Fibroblast of lung (primary cell): ENCODE data around the gene C1orf115. TPM values are rescaled to one million over a fixed set of nuclear protein-coding genes. Genes with fewer than 3 reads are reported as not detected.

Experiments used
- DNase-seq, 2 donors: peaks; one replicate each; pipeline versions ENCODE4 v3.0.0 to v3.0.0-alpha.2; 2010; ENCODE audit warnings: low read depth in 2 of 2
- H2AFZ ChIP-seq: 2 replicates; pipeline ENCODE4 v1.5.1; 2012; ENCODE audit warnings: low read length, control low read depth, inconsistent platforms
- H3K27ac ChIP-seq: 2 replicates; pipeline ENCODE4 v1.5.1; 2011; ENCODE audit warnings: low read length, control low read depth; ENCODE audit not compliant: insufficient read depth
- H3K27me3 ChIP-seq: 2 replicates; pipeline ENCODE4 v1.5.1; 2011; ENCODE audit warnings: mild to moderate bottlenecking, low read length; ENCODE audit not compliant: control insufficient read depth, insufficient read depth
- H3K36me3 ChIP-seq: 2 replicates; pipeline ENCODE4 v1.5.1; 2011; ENCODE audit warnings: low read length; ENCODE audit not compliant: control insufficient read depth, insufficient read depth
- H3K4me1 ChIP-seq: 2 replicates; pipeline ENCODE4 v1.5.1; 2011; ENCODE audit warnings: low read length; ENCODE audit not compliant: control insufficient read depth, insufficient read depth; ENCODE audit errors: extremely low read depth
- H3K4me2 ChIP-seq: 2 replicates; pipeline ENCODE4 v1.5.1; 2011; ENCODE audit warnings: low read length, control low read depth; ENCODE audit not compliant: insufficient read depth; ENCODE audit errors: extremely low read depth
- H3K4me3 ChIP-seq, 4 experiments: fragments of 200-600 bp in 1 of 4; sonication (generic) in 1 of 4; replicated peaks in 1 of 4; 2 replicates each; pipeline ENCODE4 v1.5.1; 2011 to 2016; ENCODE audit warnings: low read length in 4 of 4, low read depth in 3 of 4, mild to moderate bottlenecking in 3 of 4, control low read depth in 2 of 4, inconsistent platforms in 1 of 4, mixed read lengths in 1 of 4; ENCODE audit not compliant: insufficient read depth in 1 of 4; ENCODE audit errors: control extremely low read depth in 1 of 4
- H3K79me2 ChIP-seq: 2 replicates; pipeline ENCODE4 v1.5.1; 2012; ENCODE audit warnings: mild to moderate bottlenecking, low read length, inconsistent platforms; ENCODE audit not compliant: control insufficient read depth, insufficient read depth
- H3K9ac ChIP-seq: 2 replicates; pipeline ENCODE4 v1.5.1; 2011; ENCODE audit warnings: mild to moderate bottlenecking, low read length, control low read depth; ENCODE audit not compliant: insufficient read depth
- H3K9me3 ChIP-seq: 2 replicates; pipeline ENCODE4 v1.5.1; 2012; ENCODE audit warnings: low read depth, low read length; ENCODE audit not compliant: control insufficient read depth, insufficient read depth
- H4K20me1 ChIP-seq: 2 replicates; pipeline ENCODE4 v1.5.1; 2011; ENCODE audit warnings: low read length; ENCODE audit not compliant: control insufficient read depth, insufficient read depth; ENCODE audit errors: extremely low read depth
- CTCF ChIP-seq, 2 donors: IDR thresholded peaks in 1 of 2; conservative IDR thresholded peaks in 1 of 2; 1 replicate in 1 of 2; 2 replicates in 1 of 2; pipeline ENCODE4 v1.5.1; 2011 to 2012; ENCODE audit warnings: low read length in 2 of 2, control low read depth in 1 of 2, inconsistent platforms in 1 of 2, low read depth in 1 of 2, mild to moderate bottlenecking in 1 of 2
- EZH2 ChIP-seq: IDR thresholded peaks from 2 replicates; pipeline ENCODE4 v1.5.1; 2012; ENCODE audit warnings: low read length, control low read depth, mild to moderate bottlenecking; ENCODE audit errors: missing control alignments
- polyA plus RNA-seq, 2 donors: library from polyadenylated mRNA; depleted of rRNA in 1 of 2; stranded (reverse) in 1 of 2; unstranded in 1 of 2; fragments of >200 nt; gene quantifications; 2 replicates each; pipeline ENCODE4 v1.2.1, GENCODE V29; 2011 to 2012; ENCODE audit warnings: missing spikeins in 1 of 2
- total RNA-seq: library from RNA; depleted of rRNA; stranded (reverse); fragments of >200 nt; gene quantifications from 2 replicates; pipeline ENCODE4 v1.2.1, GENCODE V29; 2014

C1orf115 gene
- total and polyA plus RNA-seq, 2 donors (not counting 1 experiment from before 2014, with no cell fraction given): 2.2 to 3.3 TPM

- H3K4me3 ChIP-seq: no peak overlapping the region
- H3K4me1 ChIP-seq: no peaks in the 10 kb centered on the region
- no peak overlapping the region for H2AFZ ChIP-seq
- TF ChIP-seq CTCF (conservative IDR thresholded peaks at IDR 0.05 in 1 of 2, IDR thresholded peaks at IDR 0.05 in 1 of 2; ENCODE audit: low read depth in 1 of 2, low read length in 2 of 2) (no peak), EZH2 (no peak)
- H3K27me3 ChIP-seq: peaks cover 2% of the 10 kb centered on the region
- no peak for DNase-seq
- no peak overlapping the region for H3K4me2 ChIP-seq
- H3K9ac ChIP-seq: no peak overlapping the region
- no peak overlapping the region for H3K27ac ChIP-seq
- H3K79me2 ChIP-seq: no peaks in the 10 kb centered on the region
- H4K20me1 ChIP-seq: no peaks in the 10 kb centered on the region
- H3K9me3 ChIP-seq: no peaks in the 10 kb centered on the region
- H3K36me3 ChIP-seq: no peaks in the 10 kb centered on the region
Measured at GRCh38 chr1:220697326-220697725, 7.2 kb downstream of the C1orf115 start.

GRCh38 chr1:220698607-220699016 is 8.4 kb downstream of the C1orf115 start:
- no peaks in the 10 kb centered on the region for H3K36me3 ChIP-seq
- DNase-seq: no peak
- no peaks in the 10 kb centered on the region for H3K79me2 ChIP-seq
- H3K4me1 ChIP-seq: no peaks in the 10 kb centered on the region
- H3K4me3 ChIP-seq: no peak overlapping the region
- H4K20me1 ChIP-seq: no peaks in the 10 kb centered on the region
- no peak for TF ChIP-seq EZH2
- TF ChIP-seq CTCF (conservative IDR thresholded peaks at IDR 0.05 in 1 of 2, IDR thresholded peaks at IDR 0.05 in 1 of 2; ENCODE audit: low read depth in 1 of 2, low read length in 2 of 2): no peak
- peaks cover 2% of the 10 kb centered on the region for H3K27me3 ChIP-seq
- no peak overlapping the region for H3K9ac ChIP-seq
- no peaks in the 10 kb centered on the region for H3K9me3 ChIP-seq
- no peak overlapping the region for H2AFZ ChIP-seq
- no peak overlapping the region for H3K27ac ChIP-seq
- H3K4me2 ChIP-seq: no peak overlapping the region

GRCh38 chr1:220699044-220699443 is 8.9 kb downstream of the C1orf115 start:
- Histone ChIP-seq H3K4me2 (no peak overlapping the region), H3K79me2 (no peaks in the 10 kb centered on the region)
- no peak for TF ChIP-seq CTCF (conservative IDR thresholded peaks at IDR 0.05 in 1 of 2, IDR thresholded peaks at IDR 0.05 in 1 of 2; ENCODE audit: low read depth in 1 of 2, low read length in 2 of 2)

More at GRCh38 chr1:220699044-220699443, 8.9 kb downstream of the C1orf115 start:
- DNase-seq: no peak
- no peak overlapping the region for H3K4me3 ChIP-seq
- H3K27me3 ChIP-seq: peaks cover 2% of the 10 kb centered on the region
- H3K36me3 ChIP-seq: no peaks in the 10 kb centered on the region
- H4K20me1 ChIP-seq: no peaks in the 10 kb centered on the region
- no peak overlapping the region for H2AFZ ChIP-seq
- H3K9ac ChIP-seq: no peak overlapping the region
- no peak overlapping the region for H3K27ac ChIP-seq
- H3K9me3 ChIP-seq: no peaks in the 10 kb centered on the region
- no peaks in the 10 kb centered on the region for H3K4me1 ChIP-seq
